ENCODE data around the gene F12.

Gene F12

GRCh38 chr5:177372034-177372896 is 37.1 kb downstream of the F12 start:
- no peak for TF ChIP-seq ZNF565 (CRISPR knock-in tag; conservative IDR thresholded peaks at IDR 0.05; ENCODE audit: low read depth)
- no peak for TF ChIP-seq CREB5 (CRISPR knock-in tag; IDR thresholded peaks at IDR 0.05; ENCODE audit: low read depth)
- TF ChIP-seq ZNF70 (CRISPR knock-in tag; IDR thresholded peaks at IDR 0.05) = no peak
- no peak for TF ChIP-seq ZC3H10 (CRISPR knock-in tag; IDR thresholded peaks at IDR 0.05)
- TF ChIP-seq SNAI2 (CRISPR knock-in tag; IDR thresholded peaks at IDR 0.05) = no peak
- TF ChIP-seq TSHZ2 (CRISPR knock-in tag; IDR thresholded peaks at IDR 0.05) = no peak
- no peak for TF ChIP-seq PATZ1 (CRISPR knock-in tag; IDR thresholded peaks at IDR 0.05; ENCODE audit: borderline replicate concordance)
- no peak for TF ChIP-seq ESRRG (CRISPR knock-in tag; IDR thresholded peaks at IDR 0.05)
- no peak for TF ChIP-seq CSDC2 (CRISPR knock-in tag; IDR thresholded peaks at IDR 0.05)
- no peak for TF ChIP-seq ARNTL (CRISPR knock-in tag; IDR thresholded peaks at IDR 0.05; ENCODE audit: borderline replicate concordance, low read depth)
- TF ChIP-seq GLIS3 (CRISPR knock-in tag; IDR thresholded peaks at IDR 0.05) = no peak
- TF ChIP-seq ZNF8 (CRISPR knock-in tag; IDR thresholded peaks at IDR 0.05) = no peak

GRCh38 chr5:177371120-177372033 is 38.0 kb downstream of the F12 start:
- no peak for ATAC-seq
- no peak for TF ChIP-seq ZFP30 (CRISPR knock-in tag; IDR thresholded peaks at IDR 0.05)
- no peak for TF ChIP-seq TOX (CRISPR knock-in tag; IDR thresholded peaks at IDR 0.05; ENCODE audit: borderline replicate concordance)
- TF ChIP-seq POU6F1 (CRISPR knock-in tag; IDR thresholded peaks at IDR 0.05; ENCODE audit: borderline replicate concordance, low read depth) = no peak
- TF ChIP-seq TSHZ2 (CRISPR knock-in tag; IDR thresholded peaks at IDR 0.05) = no peak
- TF ChIP-seq ZNF70 (CRISPR knock-in tag; IDR thresholded peaks at IDR 0.05) = no peak
- TF ChIP-seq PATZ1 (CRISPR knock-in tag; IDR thresholded peaks at IDR 0.05; ENCODE audit: borderline replicate concordance) = no peak
- TF ChIP-seq ARNTL (CRISPR knock-in tag; IDR thresholded peaks at IDR 0.05; ENCODE audit: borderline replicate concordance, low read depth) = no peak
- no peak for TF ChIP-seq OSR1 (CRISPR knock-in tag; IDR thresholded peaks at IDR 0.05)
- no peak for TF ChIP-seq TCF4 (CRISPR knock-in tag; IDR thresholded peaks at IDR 0.05; ENCODE audit: borderline replicate concordance)
- no peak for TF ChIP-seq CSRNP3 (CRISPR knock-in tag; IDR thresholded peaks at IDR 0.05)
- no peak for TF ChIP-seq ZNF565 (CRISPR knock-in tag; conservative IDR thresholded peaks at IDR 0.05; ENCODE audit: low read depth)
- TF ChIP-seq GLIS3 (CRISPR knock-in tag; IDR thresholded peaks at IDR 0.05) = no peak

More at GRCh38 chr5:177372034-177372896, 37.1 kb downstream of the F12 start:
- no peak for ATAC-seq

All from SK-N-SH treated with all-trans-retinoic acid at 6 μM for 48 hours (cell line).